GM12891 (cell line): ENCODE measurements around the gene TNFAIP2. TPM values are rescaled to one million over a fixed set of nuclear protein-coding genes. Genes with fewer than 3 reads are reported as not detected.
A peak's percentile ranks its signal among the peaks of the same experiment; 100 is the strongest.

ENCODE experiments used
- DNase-seq: peaks from one replicate; pipeline ENCODE4 v3.0.0; 2011; ENCODE audit warnings: low spot score; ENCODE audit not compliant: insufficient read length
- FAIRE-seq: peaks from 2 replicates; lab custom pipeline; 2011; peaks lifted over from hg19 to GRCh38; lab: Jason Lieb, UNC
- PAX5 ChIP-seq: IDR thresholded peaks from 2 replicates; pipeline ENCODE4 v1.6.1; 2011; ENCODE audit warnings: low read length, moderate library complexity, mild to moderate bottlenecking; ENCODE audit not compliant: insufficient read depth, severe bottlenecking
- POLR2A ChIP-seq: IDR thresholded peaks from 2 replicates; pipeline ENCODE4 v1.6.1; 2011; ENCODE audit warnings: low read depth, low read length, control low read depth
- POLR2AphosphoS5 ChIP-seq: IDR thresholded peaks from 2 replicates; pipeline ENCODE4 v1.6.1; 2011; ENCODE audit warnings: low read depth, low read length, control low read depth
- POU2F2 ChIP-seq: IDR thresholded peaks from 2 replicates; pipeline ENCODE4 v1.6.1; 2011; ENCODE audit warnings: low read depth, mild to moderate bottlenecking, control low read depth, low read length, moderate library complexity
- SPI1 ChIP-seq: IDR thresholded peaks from 2 replicates; pipeline ENCODE4 v1.6.1; 2011; ENCODE audit warnings: low read depth, low read length, control low read depth
- TAF1 ChIP-seq: IDR thresholded peaks from 2 replicates; pipeline ENCODE4 v1.6.1; 2011; ENCODE audit warnings: low read depth, low read length, control low read depth
- polyA plus RNA-seq: library from polyadenylated mRNA; unstranded; fragments of >200 nt; gene quantifications from one replicate; pipeline ENCODE4 v1.2.1, GENCODE V29; 2012; ENCODE audit warnings: low read depth, missing spikeins, inconsistent platforms; ENCODE audit not compliant: missing spikeins

Gene TNFAIP2
- 68.7 TPM for polyA plus RNA-seq

DNA sequence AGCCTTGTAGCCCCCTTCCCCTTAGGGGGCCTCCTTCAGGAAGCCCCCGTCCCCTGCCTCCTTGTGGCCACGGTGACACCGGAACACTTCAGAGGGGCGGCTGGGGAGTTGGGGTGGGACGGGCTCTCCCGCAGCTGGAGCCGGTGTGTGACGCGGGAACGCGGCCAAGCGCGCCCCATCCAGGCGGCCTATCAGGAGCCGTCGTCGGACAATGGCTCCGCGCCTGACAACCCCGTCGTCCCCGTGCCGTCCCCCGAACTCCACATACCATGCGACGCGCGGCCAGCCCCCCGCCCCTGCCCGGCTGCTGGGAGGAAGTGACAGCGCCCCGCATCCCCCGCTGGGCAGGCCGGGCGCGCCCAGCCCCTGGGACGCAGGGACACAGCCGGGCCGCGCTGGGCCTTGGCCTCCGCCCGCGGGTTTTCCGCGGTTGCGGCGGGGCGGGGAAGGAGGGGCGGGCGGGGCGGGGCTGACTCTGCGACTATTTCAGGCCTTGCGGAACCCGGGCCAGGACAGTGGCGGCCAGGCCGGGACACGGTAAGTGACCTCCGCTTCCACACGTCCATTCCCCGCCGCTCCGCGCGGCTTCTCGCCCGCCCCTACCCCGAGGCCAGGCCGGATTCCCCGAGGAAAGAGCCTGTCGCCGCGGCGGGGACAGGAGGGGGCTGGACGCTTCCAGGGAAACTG lies at the start of gene TNFAIP2:
TNFAIP2 (plus strand) TSS at position 515 of the 687 bp plus-strand sequence. CDS start 2,997 bp downstream, outside the sequence.
- TF ChIP-seq SPI1 (no peak), POLR2A (no peak), POU2F2 (no peak), POLR2AphosphoS5 (no peak), TAF1 (no peak), PAX5 (no peak)
- peak; percentile 60 for DNase-seq
- peak; percentile 91 for FAIRE-seq

DNA sequence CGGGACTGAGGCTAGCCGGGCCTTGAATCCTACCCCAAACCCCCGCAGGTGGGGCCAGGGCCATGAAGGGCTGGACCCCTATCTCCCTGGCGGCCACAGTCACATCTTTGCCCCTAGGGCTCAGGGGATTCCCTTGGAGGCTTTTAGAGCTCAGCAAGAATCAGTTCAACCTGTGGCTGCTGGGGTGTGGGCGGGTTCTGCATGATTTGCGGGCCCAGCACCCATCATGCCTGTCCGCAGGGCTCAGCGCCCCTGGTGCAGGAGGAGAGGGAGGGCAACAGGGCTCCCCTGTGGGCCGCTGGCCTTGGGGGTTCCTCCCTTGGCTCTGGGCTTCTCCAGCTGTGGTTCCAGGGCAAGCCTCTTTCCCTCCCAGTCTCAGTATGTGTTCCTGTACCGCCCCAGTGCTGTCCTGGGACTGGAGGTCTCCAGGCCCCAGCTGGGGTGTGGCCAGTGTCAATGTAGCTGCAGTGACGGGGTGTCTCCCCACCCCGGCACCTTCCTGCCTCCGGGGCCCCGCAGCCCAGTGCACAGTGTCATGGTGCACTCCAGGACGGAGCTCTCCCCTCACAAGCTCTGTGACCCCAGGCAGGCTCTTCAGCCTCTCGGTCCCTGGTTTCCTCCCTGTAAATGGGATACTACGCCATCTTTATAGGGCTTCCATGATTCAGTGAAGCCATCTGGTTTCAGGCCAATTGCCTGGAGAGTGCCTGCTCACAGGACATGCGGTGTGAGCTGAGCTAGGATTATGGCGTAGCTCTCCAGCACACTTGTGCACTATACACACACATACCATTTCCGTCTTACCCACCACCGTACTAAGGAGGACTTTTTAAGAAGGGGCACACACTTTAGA lies 49.2 kb upstream of the TNFAIP2 start:
- no peak for TF ChIP-seq POLR2A
- no peak for TF ChIP-seq SPI1
- no peak for TF ChIP-seq POU2F2
- peak; percentile 80 for TF ChIP-seq PAX5
- no peak for TF ChIP-seq TAF1
- no peak for TF ChIP-seq POLR2AphosphoS5
- peak; percentile 41 for FAIRE-seq
- no peak for DNase-seq

- FAIRE-seq: peak; percentile 70
- no peak for TF ChIP-seq POLR2A
- TF ChIP-seq SPI1: no peak
- no peak for TF ChIP-seq POLR2AphosphoS5
- no peak for TF ChIP-seq PAX5
- TF ChIP-seq TAF1: no peak
- TF ChIP-seq POU2F2: no peak
- DNase-seq: no peak
Measured at GRCh38 chr14:103074729-103075367, 48.4 kb upstream of the TNFAIP2 start.

GRCh38 chr14:103078420-103078749 lies 44.9 kb upstream of the TNFAIP2 start:
- FAIRE-seq: peak; percentile 77
- peak; percentile 79 for DNase-seq
- TF ChIP-seq POLR2AphosphoS5 (no peak), POLR2A (no peak), PAX5 (no peak), SPI1 (no peak)

GRCh38 chr14:103078860-103079587 lies 44.2 kb upstream of the TNFAIP2 start:
- TF ChIP-seq SPI1 (no peak), POLR2AphosphoS5 (no peak), POU2F2 (no peak), POLR2A (no peak), PAX5 (no peak), TAF1 (no peak)
- FAIRE-seq (no peak), DNase-seq (no peak)

GRCh38 chr14:103081951-103082350 lies 41.3 kb upstream of the TNFAIP2 start:
- FAIRE-seq (peak; percentile 20), DNase-seq (no peak)
- TF ChIP-seq TAF1 (no peak), POU2F2 (no peak), POLR2A (no peak), PAX5 (no peak), SPI1 (no peak), POLR2AphosphoS5 (no peak)

DNA sequence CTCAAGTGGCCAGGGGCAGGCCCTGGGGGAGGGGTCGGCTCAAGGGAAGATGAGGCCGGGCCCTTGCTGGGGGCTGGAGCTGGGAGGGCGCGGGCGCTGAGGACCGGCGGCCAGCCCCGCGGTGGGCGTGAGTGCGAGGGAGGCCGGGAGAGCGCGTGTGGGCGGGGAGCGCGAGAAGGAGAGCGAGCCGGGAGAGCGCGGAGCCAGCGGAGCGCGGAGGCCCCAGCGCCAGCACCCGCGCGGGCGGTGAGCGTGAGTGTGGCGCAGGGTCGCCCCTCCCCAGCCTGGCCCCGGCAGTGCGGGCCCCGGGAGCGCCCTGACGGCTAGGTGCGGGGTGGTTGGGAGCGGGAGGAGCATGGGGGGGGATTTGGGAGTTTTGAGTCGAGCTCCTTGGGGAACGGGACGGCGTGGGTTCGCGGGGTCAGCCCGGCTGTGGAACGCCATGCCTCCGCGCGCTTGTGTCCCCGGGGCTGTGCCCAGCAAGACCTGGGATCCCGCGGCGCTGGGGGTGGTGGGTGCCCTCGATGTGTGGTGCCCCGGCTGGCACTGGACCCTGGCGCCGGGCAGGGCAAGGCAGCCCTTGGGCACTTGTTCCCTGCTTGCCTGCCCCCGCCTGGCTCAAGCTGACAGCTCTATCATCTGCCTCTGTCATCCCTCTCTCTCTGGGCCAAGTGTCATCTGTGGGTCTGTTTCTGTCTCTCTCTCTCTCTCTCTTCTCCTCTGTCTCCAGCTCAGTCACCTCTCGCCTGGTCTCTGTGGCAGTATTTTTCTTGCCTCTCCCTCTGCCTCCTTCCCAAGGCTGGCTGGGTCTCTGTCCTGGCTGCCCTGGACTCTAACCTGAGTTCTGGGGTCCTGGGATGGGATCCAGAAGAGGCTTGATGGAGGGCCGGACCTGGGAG lies 39.0 kb upstream of the TNFAIP2 start, which contains the start of gene LBHD2:
LBHD2 (plus strand) TSS at position 190 of the 899 bp plus-strand sequence. CDS start 1,803 bp downstream, outside the sequence.
- no peak for FAIRE-seq
- peak; percentile 22 for DNase-seq
- TF ChIP-seq SPI1 (no peak), POU2F2 (no peak), POLR2A (no peak), TAF1 (no peak), POLR2AphosphoS5 (no peak), PAX5 (no peak)
